Suppressor macrophage (primary cell): ENCODE data around the gene TSSK2.

Experiments used
- DNase-seq, 4 experiments: peaks; one replicate each; pipeline ENCODE4 v3.0.0-alpha.2; 2020 to 2022

Gene TSSK2

DNA sequence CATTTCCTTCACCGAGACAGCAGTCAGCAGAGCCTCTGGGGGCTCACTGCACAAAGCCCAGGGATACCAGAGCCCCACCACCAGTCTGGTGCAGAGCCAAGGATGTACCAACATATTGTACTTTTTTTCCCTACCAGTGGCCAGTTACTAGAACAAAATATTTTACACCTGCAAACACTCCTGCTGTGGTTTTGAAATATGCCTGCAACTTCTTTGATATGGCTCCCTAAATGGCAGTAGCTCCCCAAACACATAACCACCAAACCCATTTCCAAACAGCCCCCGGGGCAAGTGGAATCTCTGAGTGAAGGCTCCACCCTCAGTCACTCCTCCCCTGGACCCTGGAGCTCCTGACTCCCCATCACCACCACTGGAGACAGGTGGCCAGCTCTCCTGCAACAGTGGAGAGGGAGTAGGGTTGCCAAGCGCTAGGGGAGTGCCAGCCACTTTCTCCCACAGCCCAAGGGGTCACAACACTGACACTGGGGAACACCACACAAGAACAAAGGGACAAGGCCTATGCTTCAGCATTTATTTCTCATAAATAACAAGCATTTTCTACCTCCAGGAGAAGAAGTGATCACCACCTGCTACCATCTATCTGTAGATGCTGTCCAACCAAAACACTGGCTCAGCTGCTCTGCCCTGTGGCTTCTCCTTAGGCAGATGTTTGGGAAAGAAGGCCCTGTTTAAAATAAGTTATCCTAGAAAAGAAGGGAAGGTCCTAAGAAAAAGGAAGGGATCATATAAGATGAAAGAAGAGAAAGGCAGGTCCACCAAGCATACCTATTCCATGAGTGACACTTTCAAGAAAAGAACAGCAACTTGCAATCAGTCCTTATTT lies 24.0 kb upstream of the TSSK2 start:
- no peak for DNase-seq

DNA sequence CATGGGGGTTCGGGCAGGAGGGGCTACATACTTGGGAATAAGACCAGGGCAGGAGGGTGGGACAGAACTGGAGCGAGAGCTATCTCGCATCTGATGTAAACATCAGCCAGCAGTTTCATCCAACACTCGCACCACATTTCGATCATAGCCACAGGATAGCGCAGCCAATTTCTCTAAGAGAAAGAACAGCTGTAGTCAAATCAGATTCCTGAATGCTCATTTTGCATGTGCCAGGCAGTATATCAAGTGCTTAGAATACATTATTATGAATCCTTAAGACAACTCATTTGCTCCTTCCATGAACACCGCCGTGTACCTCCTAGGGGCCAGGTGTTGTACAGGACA lies 23.4 kb upstream of the TSSK2 start:
- DNase-seq, result no peak

DNA sequence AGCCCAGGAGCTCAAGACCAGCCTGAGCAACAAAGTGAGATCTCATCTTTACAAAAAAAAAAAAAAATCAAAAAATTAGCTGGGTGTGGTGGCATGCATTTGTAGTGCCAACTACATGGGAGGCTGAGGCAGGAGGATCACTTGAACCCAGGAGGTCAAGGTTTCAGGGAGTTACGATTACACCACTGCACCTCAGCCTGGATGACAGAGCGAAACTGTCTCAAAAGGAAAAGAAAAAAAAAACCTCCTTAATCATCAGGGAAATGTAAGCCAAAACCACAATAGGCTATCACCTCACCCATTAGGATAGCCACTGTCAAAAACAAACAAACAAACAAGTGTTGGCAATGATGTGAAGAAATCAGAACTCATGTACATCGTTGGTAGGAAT lies 22.3 kb upstream of the TSSK2 start:
- no peak for DNase-seq

DNA sequence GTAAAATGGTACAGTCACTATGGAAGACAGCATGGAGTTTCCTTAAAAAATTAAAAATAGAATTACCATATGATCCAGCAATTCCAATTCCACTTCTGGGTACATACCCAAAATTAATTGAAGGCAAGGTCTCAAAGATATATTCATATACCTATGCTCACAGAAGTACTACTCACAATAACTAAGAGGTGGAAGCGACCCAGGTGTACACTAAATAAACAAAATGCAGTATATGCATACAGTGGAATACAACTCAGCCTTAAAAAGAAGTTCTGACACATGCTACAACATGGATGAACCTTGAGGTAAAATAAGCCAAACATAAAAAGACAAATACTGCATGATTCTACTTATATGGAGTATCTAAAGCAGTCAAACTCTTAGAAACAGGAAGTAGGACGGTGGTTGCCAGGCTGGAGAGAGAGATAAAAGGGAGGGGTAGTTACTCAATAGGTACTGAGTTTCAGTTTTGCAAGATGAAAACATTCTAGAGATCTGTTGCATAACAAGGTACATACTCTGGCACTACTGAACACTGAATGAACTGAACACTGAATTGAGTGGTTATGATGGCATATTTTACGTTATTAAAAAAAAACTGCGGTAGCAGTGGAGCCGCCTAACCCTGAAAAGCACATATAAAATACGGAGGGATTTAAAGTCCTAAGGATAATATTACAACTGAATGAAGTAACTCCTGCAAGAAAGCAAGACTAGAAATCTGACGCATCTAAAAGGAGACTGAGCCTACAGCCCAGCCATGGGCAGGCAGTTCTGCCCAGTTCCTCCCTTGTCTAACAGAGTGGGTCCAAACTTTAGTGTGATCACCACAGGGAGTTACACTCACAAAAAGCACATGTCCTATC lies 21.7 kb upstream of the TSSK2 start:
- peak; percentile 73 to 88 (median 82) for DNase-seq

DNA sequence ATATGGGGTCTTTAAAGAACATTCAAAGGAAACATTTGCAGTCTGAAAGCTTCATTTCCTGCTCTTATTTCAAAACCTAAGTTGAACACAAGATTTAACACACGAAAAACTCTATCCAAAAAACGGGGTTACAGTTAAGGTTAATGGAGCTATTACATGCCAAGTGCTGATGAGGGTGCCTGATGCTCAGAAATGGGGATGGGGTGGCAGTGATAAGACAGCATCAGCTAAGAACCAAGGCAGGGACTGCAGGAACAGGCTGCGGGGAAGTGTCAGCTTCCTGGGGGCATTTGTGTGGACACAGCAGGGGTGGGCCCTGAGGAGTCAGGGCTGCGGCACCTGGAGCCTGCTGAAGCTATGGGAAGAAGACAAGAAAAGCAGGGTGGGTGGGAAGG lies 21.0 kb upstream of the TSSK2 start:
- DNase-seq, result no peak

GRCh38 chr22:19110646-19111045 lies 20.5 kb upstream of the TSSK2 start:
- peak in 3 of 4 experiments; percentile 12 to 42 (median 42) for DNase-seq

GRCh38 chr22:19111140-19111539 lies 20.0 kb upstream of the TSSK2 start:
- no peak for DNase-seq

DNA sequence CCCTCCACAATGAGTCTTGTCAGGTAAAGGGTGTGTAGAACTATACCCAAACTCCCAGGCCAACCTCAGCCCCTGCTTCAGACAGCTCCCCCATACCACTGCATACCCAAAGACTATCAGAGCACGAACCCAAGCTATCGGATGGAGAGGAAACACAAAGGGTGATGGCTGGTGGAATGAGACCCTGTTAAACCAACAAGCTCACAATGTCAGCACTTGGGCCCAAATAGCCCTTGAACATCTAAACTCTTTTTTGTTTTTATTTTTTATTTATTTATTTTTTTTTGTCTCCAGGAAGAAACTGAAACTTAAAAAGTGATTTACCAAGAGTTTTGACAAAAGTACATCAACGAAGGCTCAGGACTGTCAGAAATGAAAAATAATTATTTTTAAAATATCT lies 19.5 kb upstream of the TSSK2 start:
- no peak for DNase-seq

GRCh38 chr22:19113429-19113828 lies 17.7 kb upstream of the TSSK2 start:
- DNase-seq, result no peak

- no peak for DNase-seq
Observed at GRCh38 chr22:19114984-19115552, 16.0 kb upstream of the TSSK2 start.

DNA sequence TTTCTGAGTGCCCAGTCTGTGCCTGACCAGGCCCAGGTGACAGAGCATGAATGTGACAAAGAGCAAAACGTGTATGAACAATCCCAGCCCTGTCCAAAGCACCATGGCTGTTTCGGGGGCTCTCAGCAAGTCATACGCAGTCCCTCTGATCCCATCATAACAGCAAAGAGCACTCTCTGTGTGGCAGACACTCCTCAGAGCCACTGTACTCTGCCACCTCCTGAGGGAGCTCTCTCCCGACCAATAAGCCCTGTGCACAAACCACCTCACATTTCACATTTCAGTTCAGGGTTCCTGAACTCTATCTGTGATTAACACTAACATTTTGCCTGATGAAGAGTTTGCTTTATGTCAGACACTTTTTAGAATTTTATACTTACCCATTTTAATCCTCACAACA lies 15.5 kb upstream of the TSSK2 start:
- DNase-seq, result peak in 1 of 4 experiments; percentile 14

- no peak for DNase-seq
Observed at GRCh38 chr22:19117111-19117512, 14.0 kb upstream of the TSSK2 start.

GRCh38 chr22:19118329-19118880 lies 12.7 kb upstream of the TSSK2 start:
- no peak for DNase-seq

DNA sequence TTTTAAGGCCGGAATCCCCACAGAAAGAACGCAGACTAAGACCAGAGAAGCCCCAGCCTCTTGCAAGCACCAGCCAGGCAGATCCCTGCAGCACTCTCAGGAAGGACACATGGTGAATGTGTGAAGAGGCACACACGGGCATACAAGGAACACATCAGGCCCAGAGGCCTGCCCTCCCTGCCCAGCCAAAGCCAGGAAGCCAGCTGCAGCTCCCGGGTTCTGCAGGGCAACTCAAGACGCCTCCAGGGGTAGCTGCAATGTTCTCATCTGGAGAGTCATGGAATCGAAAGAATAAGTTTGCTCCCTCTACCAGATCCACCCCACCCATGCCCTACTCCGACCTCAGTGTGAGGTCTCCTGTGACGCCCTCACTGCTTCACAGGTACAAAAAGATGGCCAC lies 11.2 kb upstream of the TSSK2 start:
- no peak for DNase-seq

DNA sequence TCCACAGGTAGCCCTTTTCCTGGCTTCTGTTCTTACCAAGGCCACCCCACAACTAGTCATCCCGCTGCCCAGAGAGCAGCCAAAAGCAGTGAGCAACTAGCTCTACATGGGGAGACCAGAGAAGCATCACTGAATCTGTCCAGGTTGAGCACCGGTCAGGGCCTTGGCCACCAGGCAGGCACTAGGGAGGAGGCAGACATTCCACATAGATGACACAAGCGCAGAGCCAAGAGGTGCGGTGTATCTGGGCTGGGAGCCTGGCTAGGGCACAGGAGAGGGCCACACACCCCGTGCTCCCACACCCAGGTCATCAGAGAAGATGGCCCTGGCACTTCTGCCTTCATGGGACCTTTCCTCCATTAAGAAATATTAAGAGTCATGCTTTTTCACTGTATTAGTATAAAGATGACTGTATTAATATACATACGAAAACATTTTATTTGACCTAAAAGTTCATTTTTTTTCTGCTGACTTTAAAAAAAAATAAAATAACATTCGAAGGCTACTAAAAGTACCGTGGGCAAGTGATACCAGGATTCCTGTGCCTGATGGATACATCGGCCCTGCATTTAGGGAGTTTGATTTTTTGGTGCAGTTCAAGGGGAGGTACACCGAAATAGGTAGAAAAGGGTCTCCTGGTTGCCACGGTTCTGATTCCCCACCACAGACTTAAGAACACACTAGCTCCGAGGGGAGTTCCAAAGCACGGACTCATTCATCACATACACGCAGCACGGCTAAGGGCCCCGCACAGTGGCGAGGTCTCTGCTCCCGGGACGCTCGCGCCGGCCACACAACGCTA lies 10.1 kb upstream of the TSSK2 start:
- peak in 2 of 4 experiments; percentile 17 to 23 for DNase-seq

DNA sequence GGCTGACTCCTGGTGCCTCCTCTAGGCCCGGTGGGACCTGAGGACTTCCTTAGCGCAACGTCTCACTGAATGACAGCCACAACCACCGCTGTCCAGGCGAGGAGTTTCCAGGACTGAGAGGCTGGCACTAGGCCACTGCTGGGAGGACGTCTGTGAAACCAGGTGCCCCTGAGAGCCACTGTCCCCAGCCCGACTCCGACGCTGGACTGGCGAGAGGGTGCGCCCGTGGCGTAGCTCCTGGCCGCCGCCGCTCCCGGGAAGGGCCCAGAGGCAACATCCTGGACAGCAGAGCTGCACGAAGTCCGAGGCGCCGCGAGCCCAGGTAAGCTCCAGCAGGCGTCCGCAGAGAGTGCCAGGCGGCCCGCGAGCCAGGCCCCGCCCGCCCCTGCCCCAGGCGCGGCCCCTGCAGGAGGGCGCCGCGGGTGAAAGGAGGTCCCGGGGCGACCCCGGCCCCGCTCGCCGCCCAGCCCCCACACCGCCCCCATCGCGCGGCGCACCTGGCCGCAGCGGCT lies 9.4 kb upstream of the TSSK2 start:
- peak; percentile 53 to 74 (median 59) for DNase-seq

DNA sequence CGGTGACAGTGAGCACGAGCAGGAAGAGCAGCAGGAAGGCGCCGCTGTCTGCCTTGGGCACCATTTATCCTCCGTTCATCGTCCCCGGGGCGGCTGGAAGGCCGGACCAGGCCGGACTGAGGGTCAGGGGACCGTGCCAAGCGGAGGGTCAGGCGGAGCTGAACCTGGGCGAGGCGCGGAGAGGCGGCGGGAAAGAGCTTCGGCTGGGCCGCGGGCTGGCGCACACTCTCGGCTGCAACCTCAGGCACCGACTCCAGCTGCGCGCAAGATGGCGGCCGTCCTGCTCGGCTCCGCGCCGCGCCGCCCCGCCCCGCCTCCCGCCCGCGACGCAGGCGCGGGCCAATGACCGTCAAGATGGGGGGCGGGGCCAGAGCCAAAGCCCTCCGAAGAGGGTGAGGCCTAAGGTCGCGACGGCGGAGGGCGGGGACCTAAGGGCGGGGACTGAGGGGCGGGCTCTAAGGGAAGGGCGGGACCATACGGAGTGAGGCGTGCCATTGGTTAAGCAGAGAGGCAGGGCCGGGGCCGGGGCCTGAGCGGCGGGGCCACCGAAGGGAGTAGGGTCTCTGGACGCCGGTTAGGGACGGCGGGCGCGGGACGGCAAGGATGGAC lies 8.9 kb upstream of the TSSK2 start, which contains the start of gene DGCR2:
TSS of gene DGCR2 (minus strand) at position 270 of the 609 bp plus-strand sequence. CDS start at position 64, 206 bp downstream.
- peak; percentile 98 to 100 (median 100) for DNase-seq

DNA sequence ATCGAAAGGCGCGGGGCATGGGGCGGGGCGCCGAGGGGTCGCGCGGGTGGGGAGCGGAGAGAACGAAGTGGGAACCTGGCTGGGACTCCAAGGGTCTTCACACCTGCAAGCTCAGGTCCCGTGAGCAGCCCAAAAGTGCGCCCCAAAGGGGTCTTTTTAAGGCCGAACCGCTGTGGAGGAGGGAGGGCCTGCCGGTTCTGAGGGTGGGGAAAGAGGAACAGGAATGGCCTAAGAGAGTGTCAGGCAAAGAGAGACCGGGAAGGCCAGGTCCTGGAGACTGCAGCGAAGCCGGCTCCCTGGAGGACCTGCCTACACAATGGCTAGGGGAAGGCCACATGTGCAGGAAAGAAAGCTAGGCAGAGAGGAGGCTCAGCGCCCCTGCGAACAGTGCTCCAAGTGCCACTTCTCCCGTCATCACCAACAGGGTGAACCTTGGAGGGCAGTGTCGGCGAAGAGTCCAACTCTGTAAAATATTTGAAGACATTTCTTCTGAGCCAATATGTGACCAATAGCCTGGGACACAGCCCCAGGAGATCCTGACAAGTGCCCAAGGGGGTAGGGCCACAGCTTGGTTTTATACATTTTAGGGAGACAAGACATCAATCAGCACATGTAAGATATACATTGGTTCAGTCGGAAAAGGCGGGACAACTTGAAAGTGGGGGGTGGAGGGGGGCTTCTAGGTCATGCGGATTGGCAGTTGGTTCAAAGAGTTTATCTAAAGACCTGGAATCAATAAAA lies 8.2 kb upstream of the TSSK2 start:
- peak; percentile 48 to 75 (median 58) for DNase-seq

GRCh38 chr22:19123936-19124335 lies 7.2 kb upstream of the TSSK2 start:
- DNase-seq, result no peak

DNA sequence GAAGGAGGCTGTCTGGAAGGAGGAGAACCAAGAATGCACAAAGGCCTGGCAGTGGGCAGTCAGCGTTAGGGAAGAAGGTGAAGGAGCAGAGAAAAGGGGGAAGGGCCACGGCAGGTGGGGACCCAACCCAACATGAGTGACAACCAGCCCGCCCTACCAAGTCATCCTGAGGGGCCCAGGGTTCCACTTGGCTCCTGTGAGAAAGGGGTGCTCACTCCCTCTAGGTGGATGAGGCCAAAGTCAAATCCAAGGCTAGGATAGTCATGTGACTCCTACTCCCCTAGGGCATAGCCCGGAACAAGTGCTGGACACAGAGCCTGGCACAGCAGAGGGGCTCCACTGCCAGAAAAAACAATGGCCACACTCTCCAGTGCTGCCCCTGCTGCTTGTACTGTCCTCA lies 6.7 kb upstream of the TSSK2 start:
- no peak for DNase-seq

DNA sequence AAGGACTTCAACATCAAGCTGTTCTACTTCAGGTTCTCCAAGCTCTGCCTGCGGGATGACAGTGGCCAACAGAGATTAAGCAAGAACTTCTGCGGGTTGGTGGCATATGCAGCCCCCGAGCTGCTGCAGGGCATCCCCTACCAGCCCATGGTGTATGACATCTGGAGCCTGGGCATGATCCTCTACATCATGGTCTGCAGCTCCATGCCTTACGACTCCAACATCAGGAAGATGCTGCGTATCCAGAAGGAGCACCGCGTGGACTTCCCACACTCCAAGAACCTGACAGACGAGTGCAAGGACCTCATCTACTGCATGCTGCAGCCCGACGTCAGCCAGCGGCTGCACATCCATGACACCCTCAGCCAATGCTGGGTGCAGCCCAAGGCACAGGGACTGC lies 6.1 kb upstream of the TSSK2 start:
- no peak for DNase-seq
